Measurements from ENCODE around the gene MS4A1.

GRCh38 chr11:60493454-60493853 is 37.8 kb downstream of the MS4A1 start:
- TF ChIP-seq POLR2A (IDR thresholded peaks at IDR 0.05; ENCODE audit: extremely low read depth, insufficient read length) = no peak
- no peak for TF ChIP-seq CTCF (IDR thresholded peaks at IDR 0.05; ENCODE audit: low read depth, low read length)
- TF ChIP-seq, protein P1, sequence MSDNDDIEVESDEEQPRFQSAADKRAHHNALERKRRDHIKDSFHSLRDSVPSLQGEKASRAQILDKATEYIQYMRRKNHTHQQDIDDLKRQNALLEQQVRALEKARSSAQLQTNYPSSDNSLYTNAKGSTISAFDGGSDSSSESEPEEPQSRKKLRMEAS (IDR thresholded peaks at IDR 0.05; ENCODE audit: low read depth, low read length) = no peak

Data from NB4 (cell line).